K562 (cell line): Measurements from ENCODE around the gene SLC40A1. TPM values are rescaled to one million over a fixed set of nuclear protein-coding genes. Genes with fewer than 3 reads are reported as not detected.

Source experiments
- BCL6 ChIP-seq: fragments of 250-450 bp; sonication (Bioruptor Pico); IDR thresholded peaks from 2 replicates; pipeline ENCODE4 v1.4.0; 2020
- HDGF ChIP-seq: fragments of 450-650 bp; IDR thresholded peaks from 2 replicates; pipeline ENCODE4 v1.6.1; 2016
- MCM2 ChIP-seq: fragments of 450-650 bp; IDR thresholded peaks from 2 replicates; pipeline ENCODE4 v1.6.1; 2017; ENCODE audit warnings: low read depth, mild to moderate bottlenecking
- POLR2AphosphoS5 ChIP-seq: IDR thresholded peaks from 2 replicates; pipeline ENCODE4 v1.6.1; 2011; ENCODE audit warnings: mild to moderate bottlenecking, low read depth, low read length, moderate library complexity; ENCODE audit not compliant: control insufficient read depth, insufficient read depth
- RBM14 ChIP-seq: fragments of 200-400 bp; formaldehyde crosslinking; IDR thresholded peaks from 2 replicates; pipeline ENCODE4 v1.6.1; 2018; ENCODE audit warnings: low read depth, mild to moderate bottlenecking, low read length, moderate library complexity, borderline replicate concordance; ENCODE audit not compliant: insufficient read depth
- ZBTB1 ChIP-seq: sonication (generic); formaldehyde crosslinking; IDR thresholded peaks from 2 replicates; pipeline ENCODE4 v1.8.1; 2023; ENCODE audit warnings: missing genetic modification reagents, low read depth, mild to moderate bottlenecking, borderline replicate concordance
- ZNF175 ChIP-seq: fragments of 200-800 bp; sonication (Bioruptor generic); IDR thresholded peaks from 2 replicates; pipeline ENCODE4 v1.6.1; 2016; ENCODE audit warnings: low read depth, mild to moderate bottlenecking, missing genetic modification characterization, missing compliant biosample characterization
- ZNF699 ChIP-seq: fragments of 250-450 bp; sonication (Bioruptor Pico); IDR thresholded peaks from 2 replicates; pipeline ENCODE4 v1.8.0; 2021; ENCODE audit warnings: mild to moderate bottlenecking, moderate library complexity; ENCODE audit not compliant: insufficient replicate concordance
- polyA plus RNA-seq, 8 experiments: library from polyadenylated mRNA; depleted of rRNA in 4 of 8; stranded (reverse) in 5 of 8; unstranded in 3 of 8; fragments of >200 nt; fragmentation: Nextera tagmentation in 2 of 8; fragmentation: Illumina TruSeq in 1 of 8; extraction: Ambion mirVana in 2 of 8; extraction: Trizol in 1 of 8; gene quantifications; 2 replicates each; pipeline versions ENCODE4 v1.2.1 to v1.2.3, GENCODE V29; 2011 to 2014; ENCODE audit warnings: inconsistent platforms in 1 of 8, missing spikeins in 1 of 8
- total RNA-seq, 7 experiments: library from RNA; depleted of rRNA in 6 of 7; stranded (reverse); fragments of >200 nt in 6 of 7; fragmentation: Illumina TruSeq in 2 of 7; extraction: Trizol in 2 of 7; gene quantifications; 2 replicates each; pipeline versions ENCODE4 v1.2.1 to v1.2.3, GENCODE V29; 2011 to 2021; ENCODE audit warnings: low replicate concordance in 1 of 7
- TF ChIP-seq, protein P1 (sequence below), 2 experiments: fragments of 450-650 bp; formaldehyde crosslinking in 1 of 2; IDR thresholded peaks; 2 replicates each; pipeline versions ENCODE4 v1.4.0 to v1.6.1; 2014 to 2020; ENCODE audit warnings: mild to moderate bottlenecking in 2 of 2, borderline replicate concordance in 1 of 2, low read depth in 1 of 2
- TF ChIP-seq, protein P2 (sequence below): sonication (generic); formaldehyde crosslinking; IDR thresholded peaks from 2 replicates; pipeline ENCODE4 v1.8.0; 2022; ENCODE audit warnings: mild to moderate bottlenecking, missing genetic modification reagents, borderline replicate concordance
- TF ChIP-seq, protein P3 (sequence below): fragments of 150-350 bp; conservative IDR thresholded peaks from 2 replicates; pipeline ENCODE4 v1.6.1; 2014; ENCODE audit warnings: low read length

SLC40A1 gene
- total and polyA plus RNA-seq, 9 of the 15 experiments (the other 6 are each of a cell fraction or from before 2014, with no cell fraction given) = 42.2 to 95.9 (median 54.9) TPM

- TF ChIP-seq, protein P1, sequence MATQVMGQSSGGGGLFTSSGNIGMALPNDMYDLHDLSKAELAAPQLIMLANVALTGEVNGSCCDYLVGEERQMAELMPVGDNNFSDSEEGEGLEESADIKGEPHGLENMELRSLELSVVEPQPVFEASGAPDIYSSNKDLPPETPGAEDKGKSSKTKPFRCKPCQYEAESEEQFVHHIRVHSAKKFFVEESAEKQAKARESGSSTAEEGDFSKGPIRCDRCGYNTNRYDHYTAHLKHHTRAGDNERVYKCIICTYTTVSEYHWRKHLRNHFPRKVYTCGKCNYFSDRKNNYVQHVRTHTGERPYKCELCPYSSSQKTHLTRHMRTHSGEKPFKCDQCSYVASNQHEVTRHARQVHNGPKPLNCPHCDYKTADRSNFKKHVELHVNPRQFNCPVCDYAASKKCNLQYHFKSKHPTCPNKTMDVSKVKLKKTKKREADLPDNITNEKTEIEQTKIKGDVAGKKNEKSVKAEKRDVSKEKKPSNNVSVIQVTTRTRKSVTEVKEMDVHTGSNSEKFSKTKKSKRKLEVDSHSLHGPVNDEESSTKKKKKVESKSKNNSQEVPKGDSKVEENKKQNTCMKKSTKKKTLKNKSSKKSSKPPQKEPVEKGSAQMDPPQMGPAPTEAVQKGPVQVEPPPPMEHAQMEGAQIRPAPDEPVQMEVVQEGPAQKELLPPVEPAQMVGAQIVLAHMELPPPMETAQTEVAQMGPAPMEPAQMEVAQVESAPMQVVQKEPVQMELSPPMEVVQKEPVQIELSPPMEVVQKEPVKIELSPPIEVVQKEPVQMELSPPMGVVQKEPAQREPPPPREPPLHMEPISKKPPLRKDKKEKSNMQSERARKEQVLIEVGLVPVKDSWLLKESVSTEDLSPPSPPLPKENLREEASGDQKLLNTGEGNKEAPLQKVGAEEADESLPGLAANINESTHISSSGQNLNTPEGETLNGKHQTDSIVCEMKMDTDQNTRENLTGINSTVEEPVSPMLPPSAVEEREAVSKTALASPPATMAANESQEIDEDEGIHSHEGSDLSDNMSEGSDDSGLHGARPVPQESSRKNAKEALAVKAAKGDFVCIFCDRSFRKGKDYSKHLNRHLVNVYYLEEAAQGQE (IDR thresholded peaks at IDR 0.05; ENCODE audit: borderline replicate concordance) = peak; percentile 72
- TF ChIP-seq, protein P1 (CRISPR knock-in tag; IDR thresholded peaks at IDR 0.05; ENCODE audit: low read depth) = no peak
- TF ChIP-seq MCM2 (no peak), HDGF (no peak), ZBTB1 (CRISPR knock-in tag) (no peak), POLR2AphosphoS5 (no peak), ZNF699 (CRISPR knock-in tag) (no peak), BCL6 (no peak), ZNF175 (no peak), RBM14 (no peak)
- TF ChIP-seq, protein P2, sequence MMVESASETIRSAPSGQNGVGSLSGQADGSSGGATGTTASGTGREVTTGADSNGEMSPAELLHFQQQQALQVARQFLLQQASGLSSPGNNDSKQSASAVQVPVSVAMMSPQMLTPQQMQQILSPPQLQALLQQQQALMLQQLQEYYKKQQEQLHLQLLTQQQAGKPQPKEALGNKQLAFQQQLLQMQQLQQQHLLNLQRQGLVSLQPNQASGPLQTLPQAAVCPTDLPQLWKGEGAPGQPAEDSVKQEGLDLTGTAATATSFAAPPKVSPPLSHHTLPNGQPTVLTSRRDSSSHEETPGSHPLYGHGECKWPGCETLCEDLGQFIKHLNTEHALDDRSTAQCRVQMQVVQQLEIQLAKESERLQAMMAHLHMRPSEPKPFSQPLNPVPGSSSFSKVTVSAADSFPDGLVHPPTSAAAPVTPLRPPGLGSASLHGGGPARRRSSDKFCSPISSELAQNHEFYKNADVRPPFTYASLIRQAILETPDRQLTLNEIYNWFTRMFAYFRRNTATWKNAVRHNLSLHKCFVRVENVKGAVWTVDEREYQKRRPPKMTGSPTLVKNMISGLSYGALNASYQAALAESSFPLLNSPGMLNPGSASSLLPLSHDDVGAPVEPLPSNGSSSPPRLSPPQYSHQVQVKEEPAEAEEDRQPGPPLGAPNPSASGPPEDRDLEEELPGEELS = no peak
- TF ChIP-seq, protein P3, sequence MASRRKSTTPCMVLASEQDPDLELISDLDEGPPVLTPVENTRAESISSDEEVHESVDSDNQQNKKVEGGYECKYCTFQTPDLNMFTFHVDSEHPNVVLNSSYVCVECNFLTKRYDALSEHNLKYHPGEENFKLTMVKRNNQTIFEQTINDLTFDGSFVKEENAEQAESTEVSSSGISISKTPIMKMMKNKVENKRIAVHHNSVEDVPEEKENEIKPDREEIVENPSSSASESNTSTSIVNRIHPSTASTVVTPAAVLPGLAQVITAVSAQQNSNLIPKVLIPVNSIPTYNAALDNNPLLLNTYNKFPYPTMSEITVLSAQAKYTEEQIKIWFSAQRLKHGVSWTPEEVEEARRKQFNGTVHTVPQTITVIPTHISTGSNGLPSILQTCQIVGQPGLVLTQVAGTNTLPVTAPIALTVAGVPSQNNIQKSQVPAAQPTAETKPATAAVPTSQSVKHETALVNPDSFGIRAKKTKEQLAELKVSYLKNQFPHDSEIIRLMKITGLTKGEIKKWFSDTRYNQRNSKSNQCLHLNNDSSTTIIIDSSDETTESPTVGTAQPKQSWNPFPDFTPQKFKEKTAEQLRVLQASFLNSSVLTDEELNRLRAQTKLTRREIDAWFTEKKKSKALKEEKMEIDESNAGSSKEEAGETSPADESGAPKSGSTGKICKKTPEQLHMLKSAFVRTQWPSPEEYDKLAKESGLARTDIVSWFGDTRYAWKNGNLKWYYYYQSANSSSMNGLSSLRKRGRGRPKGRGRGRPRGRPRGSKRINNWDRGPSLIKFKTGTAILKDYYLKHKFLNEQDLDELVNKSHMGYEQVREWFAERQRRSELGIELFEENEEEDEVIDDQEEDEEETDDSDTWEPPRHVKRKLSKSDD = no peak
Measured at GRCh38 chr2:189628817-189629530, 48.4 kb upstream of the SLC40A1 start (continued).
